ENCODE results near the gene TOP3B. TPM values are rescaled to one million over a fixed set of nuclear protein-coding genes. Genes with fewer than 3 reads are reported as not detected.

TOP3B gene
- total and polyA plus RNA-seq, 10 of the 15 experiments (the other 5 are each of a cell fraction or from before 2014, with no cell fraction given): 0.60 to 47.3 (median 33.7) TPM

Other genes with a start within 250 kb of the TOP3B start
- 0.98 and 5.0 TPM in 2 replicates for gene YPEL1, start 247.0 kb downstream of the TOP3B start, total RNA-seq (2014; rRNA removed)
- gene YPEL1, start 247.0 kb downstream of the TOP3B start, total RNA-seq (2014; rRNA removed; fragmentation: Illumina TruSeq; extraction: Trizol): 0.67 and 0.83 TPM in 2 replicates
- 1.4 and 1.9 TPM in 2 replicates for gene YPEL1, start 247.0 kb downstream of the TOP3B start, total RNA-seq (2021)
- 2.5 and 2.7 TPM in 2 replicates for gene YPEL1, start 247.0 kb downstream of the TOP3B start, polyA plus RNA-seq (2011; rRNA removed)
- 0.69 and 0.82 TPM in 2 replicates for gene YPEL1, start 247.0 kb downstream of the TOP3B start, polyA plus RNA-seq (2014; fragmentation: Illumina TruSeq; extraction: Trizol)
- gene YPEL1, start 247.0 kb downstream of the TOP3B start, polyA plus RNA-seq (2014; fragmentation: Nextera tagmentation; extraction: Ambion mirVana): under 1 TPM; 0.13 to 0.21 TPM
- 1.2 and 1.4 TPM in 2 replicates for gene YPEL1, start 247.0 kb downstream of the TOP3B start, polyA plus RNA-seq (2014; rRNA removed)
- 1 to 10 TPM; 1.7 to 2.4 TPM for gene YPEL1, start 247.0 kb downstream of the TOP3B start, polyA plus RNA-seq (2016; fragmentation: Nextera tagmentation; extraction: Ambion mirVana)
- gene MAPK1, start 115.1 kb downstream of the TOP3B start, total RNA-seq (2014; rRNA removed): 41.5 and 51.6 TPM in 2 replicates
- gene MAPK1, start 115.1 kb downstream of the TOP3B start, total RNA-seq (2014; rRNA removed; fragmentation: Illumina TruSeq; extraction: Trizol): 53.3 and 63.6 TPM in 2 replicates
- gene MAPK1, start 115.1 kb downstream of the TOP3B start, total RNA-seq (2021): 102 and 105 TPM in 2 replicates
- 118 and 123 TPM in 2 replicates for gene MAPK1, start 115.1 kb downstream of the TOP3B start, polyA plus RNA-seq (2011; rRNA removed)
- 75.7 and 87.7 TPM in 2 replicates for gene MAPK1, start 115.1 kb downstream of the TOP3B start, polyA plus RNA-seq (2014; fragmentation: Illumina TruSeq; extraction: Trizol)
- 10 to 100 TPM; 12.1 to 19.3 TPM for gene MAPK1, start 115.1 kb downstream of the TOP3B start, polyA plus RNA-seq (2014; fragmentation: Nextera tagmentation; extraction: Ambion mirVana)
- gene MAPK1, start 115.1 kb downstream of the TOP3B start, polyA plus RNA-seq (2014; rRNA removed): 53.2 and 58.6 TPM in 2 replicates
- 10 to 100 TPM in 1 of 2 experiments, 1 to 10 TPM in 1; 7.0 to 87.6 TPM for gene MAPK1, start 115.1 kb downstream of the TOP3B start, polyA plus RNA-seq (2016; fragmentation: Nextera tagmentation; extraction: Ambion mirVana)
- gene PPM1F, start 29.9 kb downstream of the TOP3B start, total RNA-seq (2014; rRNA removed): 17.5 and 19.2 TPM in 2 replicates
- gene PPM1F, start 29.9 kb downstream of the TOP3B start, total RNA-seq (2014; rRNA removed; fragmentation: Illumina TruSeq; extraction: Trizol): 7.5 and 8.5 TPM in 2 replicates
- gene PPM1F, start 29.9 kb downstream of the TOP3B start, total RNA-seq (2021): 19.4 and 26.3 TPM in 2 replicates
- gene PPM1F, start 29.9 kb downstream of the TOP3B start, polyA plus RNA-seq (2011; rRNA removed): 5.4 and 7.8 TPM in 2 replicates
- gene PPM1F, start 29.9 kb downstream of the TOP3B start, polyA plus RNA-seq (2014; fragmentation: Illumina TruSeq; extraction: Trizol): 2.9 and 5.6 TPM in 2 replicates
- gene PPM1F, start 29.9 kb downstream of the TOP3B start, polyA plus RNA-seq (2014; fragmentation: Nextera tagmentation; extraction: Ambion mirVana): 1 to 10 TPM in 1 of 2 experiments, under 1 TPM in 1; 0.55 to 2.0 TPM
- gene PPM1F, start 29.9 kb downstream of the TOP3B start, polyA plus RNA-seq (2014; rRNA removed): 17.0 and 18.5 TPM in 2 replicates
- gene PPM1F, start 29.9 kb downstream of the TOP3B start, polyA plus RNA-seq (2016; fragmentation: Nextera tagmentation; extraction: Ambion mirVana): 10 to 100 TPM; 10.9 to 11.6 TPM